ENCODE data around the gene COL5A2.

Gene COL5A2

DNA sequence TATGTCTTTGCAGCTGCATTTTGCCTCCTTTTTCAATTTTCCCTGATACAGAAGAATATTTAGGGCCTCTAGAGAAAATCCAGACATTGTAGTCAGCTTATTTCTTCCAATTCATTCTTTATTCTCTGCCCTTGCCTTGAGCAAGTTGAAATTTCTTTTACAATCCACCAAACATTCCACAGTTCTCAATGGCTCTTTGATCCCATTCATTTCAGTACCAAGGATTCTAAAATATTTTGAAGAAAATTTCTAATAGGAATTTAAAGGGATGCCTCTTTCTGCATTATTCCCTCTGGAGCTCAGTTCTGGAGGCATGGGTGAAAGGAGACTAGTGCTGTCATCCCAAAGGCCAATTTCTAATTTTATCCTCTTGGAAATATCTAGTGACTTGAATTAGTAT, 61.2 kb downstream of the COL5A2 start:
- no peak overlapping the region for H3K27ac Mint-ChIP-seq
- no peak overlapping the region for H3K4me3 Mint-ChIP-seq
- ATAC-seq (ENCODE audit: low read depth) (no peak), DNase-seq (ENCODE audit: low spot score in 2 of 2) (no peak)
- H3K9me3 Mint-ChIP-seq: no peaks in the 10 kb centered on the region
- no peaks in the 10 kb centered on the region for H3K4me1 Mint-ChIP-seq
- H3K36me3 Mint-ChIP-seq: no peaks in the 10 kb centered on the region
- H3K27me3 Mint-ChIP-seq: peaks cover 1% of the 10 kb centered on the region

DNA sequence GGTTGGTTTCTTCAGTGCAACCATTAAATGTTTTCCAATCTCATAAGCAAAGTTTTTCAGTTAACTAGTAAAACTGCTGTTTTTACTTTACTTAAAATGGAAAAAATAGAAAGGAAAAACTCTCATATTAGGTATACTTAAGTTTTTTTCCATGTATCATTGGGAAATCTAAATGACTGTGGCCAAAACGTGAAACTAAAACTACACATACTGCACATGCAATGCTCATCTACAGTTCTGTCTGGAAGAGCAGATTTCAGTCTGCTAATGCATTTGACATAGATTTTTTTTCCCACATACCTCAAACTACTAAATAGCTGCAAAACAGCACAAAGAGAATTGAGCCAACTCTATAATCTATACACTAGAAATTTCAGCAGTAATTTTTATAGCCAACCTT, 62.6 kb downstream of the COL5A2 start:
- Mint-ChIP-seq H3K36me3 (no peaks in the 10 kb centered on the region), H3K4me3 (no peak overlapping the region), H3K4me1 (no peaks in the 10 kb centered on the region)

DNA sequence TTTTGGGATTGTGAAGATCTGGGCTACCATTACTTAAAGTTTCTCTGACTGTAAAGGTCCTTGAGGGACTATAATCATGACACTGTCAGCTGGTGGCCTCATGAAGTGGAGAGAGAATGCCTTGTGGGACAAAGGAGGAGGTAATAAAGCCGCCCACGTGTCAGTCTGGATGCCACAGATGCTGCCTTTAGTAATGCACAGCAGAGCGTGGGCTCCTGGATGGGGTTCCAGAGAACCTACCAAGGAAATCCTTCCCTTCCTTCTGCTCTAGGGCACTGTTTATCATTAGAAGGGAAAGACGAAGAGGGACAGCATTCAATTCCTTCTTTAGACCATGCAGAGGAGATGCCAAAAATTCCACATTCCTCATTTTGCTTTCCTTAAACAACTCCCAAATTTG, 63.5 kb downstream of the COL5A2 start:
- no peak for DNase-seq (ENCODE audit: low spot score in 2 of 2)
- ATAC-seq (ENCODE audit: low read depth): no peak
- Mint-ChIP-seq H3K36me3 (no peaks in the 10 kb centered on the region), H3K27me3 (peaks cover 1% of the 10 kb centered on the region), H3K4me1 (no peaks in the 10 kb centered on the region), H3K27ac (no peak overlapping the region), H3K4me3 (no peak overlapping the region), H3K9me3 (no peaks in the 10 kb centered on the region)

More for the DNA sequence above, 62.6 kb downstream of the COL5A2 start:
- H3K27ac Mint-ChIP-seq: no peak overlapping the region
- H3K9me3 Mint-ChIP-seq: no peaks in the 10 kb centered on the region
- ATAC-seq (ENCODE audit: low read depth) (no peak), DNase-seq (ENCODE audit: low spot score in 2 of 2) (no peak)
- peaks cover 1% of the 10 kb centered on the region for H3K27me3 Mint-ChIP-seq

DNA sequence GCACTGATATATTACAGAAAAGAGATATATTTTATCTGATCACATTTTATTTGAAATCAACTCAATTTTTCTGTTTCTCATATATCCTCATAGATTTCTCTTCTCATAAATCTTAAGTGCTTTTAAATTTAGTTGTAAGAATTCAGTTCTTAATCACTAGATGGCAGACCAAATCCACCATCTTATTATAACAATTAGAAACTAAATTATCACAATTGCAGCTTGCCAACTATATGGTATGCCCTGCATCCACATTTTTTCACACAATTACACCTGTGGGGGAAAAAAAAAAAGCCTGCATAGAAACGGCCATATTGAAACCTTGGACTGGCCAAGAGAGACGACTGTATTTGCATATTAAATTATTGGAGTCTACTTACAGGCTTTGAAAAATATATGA, 64.4 kb downstream of the COL5A2 start:
- Mint-ChIP-seq H3K9me3 (no peaks in the 10 kb centered on the region), H3K36me3 (no peaks in the 10 kb centered on the region), H3K4me3 (no peak overlapping the region), H3K4me1 (no peaks in the 10 kb centered on the region), H3K27ac (no peak overlapping the region), H3K27me3 (peaks cover 1% of the 10 kb centered on the region)
- DNase-seq (ENCODE audit: low spot score in 2 of 2) (no peak), ATAC-seq (ENCODE audit: low read depth) (no peak)

DNA sequence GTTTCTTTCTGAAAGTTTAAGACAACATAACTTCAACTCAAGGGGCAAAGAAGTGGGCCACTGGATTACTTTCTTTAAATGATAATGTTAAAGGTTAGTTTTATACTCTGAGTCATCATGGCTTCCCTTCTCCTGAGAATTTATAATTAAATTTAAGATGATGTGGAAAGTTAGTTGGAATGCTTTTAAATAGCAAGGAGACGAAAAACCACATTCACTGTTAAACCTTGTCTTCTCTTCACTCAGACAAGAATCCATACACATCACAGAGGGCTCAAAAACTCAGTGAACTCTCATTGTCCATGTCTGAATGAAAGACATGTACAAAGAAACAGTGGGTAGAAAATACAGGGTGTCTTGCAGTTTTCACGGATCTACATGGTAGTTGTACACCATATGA, 65.6 kb downstream of the COL5A2 start:
- ATAC-seq (ENCODE audit: low read depth) (no peak), DNase-seq (ENCODE audit: low spot score in 2 of 2) (no peak)
- no peak overlapping the region for H3K4me3 Mint-ChIP-seq
- no peaks in the 10 kb centered on the region for H3K4me1 Mint-ChIP-seq
- no peaks in the 10 kb centered on the region for H3K9me3 Mint-ChIP-seq
- no peak overlapping the region for H3K27ac Mint-ChIP-seq
- peaks cover 1% of the 10 kb centered on the region for H3K27me3 Mint-ChIP-seq
- H3K36me3 Mint-ChIP-seq: no peaks in the 10 kb centered on the region

DNA sequence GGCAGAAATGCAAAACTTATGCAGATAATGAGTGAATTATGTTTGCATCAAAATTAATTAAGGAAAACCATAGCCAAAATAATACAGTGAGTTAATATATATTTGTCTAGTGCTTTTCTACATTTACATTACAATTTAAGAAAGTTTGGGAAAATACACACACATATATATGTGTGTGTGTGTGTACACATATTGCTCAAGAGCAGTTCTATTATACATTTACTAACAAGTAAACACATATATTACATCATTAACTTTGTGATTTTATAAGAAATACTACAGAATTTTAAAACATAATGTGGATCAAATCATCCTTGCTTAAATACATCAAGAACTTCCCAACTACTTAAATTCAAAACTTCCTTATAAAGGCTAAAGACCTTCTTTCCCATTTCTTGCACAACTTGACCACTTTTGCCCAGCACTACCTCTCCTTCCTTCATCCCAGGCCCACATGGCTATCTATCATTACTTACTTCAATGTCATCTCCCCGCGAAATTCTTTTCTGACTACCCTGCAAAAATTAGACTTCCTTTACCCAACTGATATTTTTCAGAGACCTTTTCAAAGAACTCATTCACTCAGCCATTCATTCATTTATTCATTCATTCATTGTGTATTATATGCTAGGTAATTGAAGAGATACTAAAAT, 68.4 kb downstream of the COL5A2 start:
- Mint-ChIP-seq H3K4me1 (no peaks in the 10 kb centered on the region), H3K36me3 (no peaks in the 10 kb centered on the region), H3K27ac (no peak overlapping the region), H3K4me3 (no peak overlapping the region), H3K27me3 (no peaks in the 10 kb centered on the region), H3K9me3 (no peaks in the 10 kb centered on the region)
- no peak for ATAC-seq (ENCODE audit: low read depth)
- DNase-seq (ENCODE audit: low spot score in 2 of 2): no peak

DNA sequence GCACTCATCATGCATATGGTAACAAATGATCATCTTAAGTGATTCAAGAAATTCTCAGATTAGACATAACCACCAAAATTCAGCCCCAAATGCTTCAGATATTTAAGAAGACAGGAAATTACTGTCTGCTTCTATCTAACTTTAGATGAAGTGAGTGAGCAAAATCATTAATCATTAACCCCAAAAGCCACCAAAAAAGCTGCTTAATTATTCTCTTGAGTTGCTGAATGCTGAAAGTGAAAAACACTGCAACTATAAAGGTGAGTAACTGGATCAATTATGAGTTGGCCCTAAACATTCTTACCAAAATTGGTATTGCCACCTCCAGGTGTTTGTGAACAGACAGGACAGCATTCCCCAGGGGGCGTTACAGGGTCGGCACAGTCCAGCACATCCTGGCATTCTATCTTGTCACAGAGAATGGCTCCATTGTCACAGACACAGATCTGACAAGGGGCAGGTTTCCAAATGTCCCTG, 69.6 kb downstream of the COL5A2 start:
- H3K9me3 Mint-ChIP-seq: no peaks in the 10 kb centered on the region
- DNase-seq (ENCODE audit: low spot score in 2 of 2) (no peak), ATAC-seq (ENCODE audit: low read depth) (no peak)
- no peaks in the 10 kb centered on the region for H3K4me1 Mint-ChIP-seq
- no peak overlapping the region for H3K4me3 Mint-ChIP-seq
- no peaks in the 10 kb centered on the region for H3K36me3 Mint-ChIP-seq
- H3K27me3 Mint-ChIP-seq: no peaks in the 10 kb centered on the region
- no peak overlapping the region for H3K27ac Mint-ChIP-seq

DNA sequence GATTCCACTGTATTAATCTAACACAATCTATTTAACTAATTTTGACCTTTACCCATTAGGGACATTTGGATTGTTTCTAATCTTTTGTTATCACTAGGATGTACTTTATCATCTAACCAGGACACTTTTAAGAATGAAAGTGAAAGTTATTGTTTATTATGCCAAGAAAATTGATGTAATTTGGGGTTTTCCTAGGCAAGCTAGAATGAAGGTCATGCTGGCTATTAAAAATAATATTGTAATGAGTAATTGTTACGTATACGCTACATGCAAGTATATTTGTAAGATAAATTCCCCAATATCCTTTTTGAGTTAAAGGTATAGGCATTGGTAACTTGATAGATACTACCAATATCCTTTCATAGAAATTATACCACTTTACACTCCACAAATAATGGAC, 74.6 kb downstream of the COL5A2 start:
- Mint-ChIP-seq H3K4me3 (no peak overlapping the region), H3K4me1 (no peaks in the 10 kb centered on the region), H3K9me3 (no peaks in the 10 kb centered on the region), H3K36me3 (no peaks in the 10 kb centered on the region), H3K27me3 (no peaks in the 10 kb centered on the region), H3K27ac (no peak overlapping the region)
- DNase-seq (ENCODE audit: low spot score in 2 of 2): no peak
- ATAC-seq (ENCODE audit: low read depth): no peak

DNA sequence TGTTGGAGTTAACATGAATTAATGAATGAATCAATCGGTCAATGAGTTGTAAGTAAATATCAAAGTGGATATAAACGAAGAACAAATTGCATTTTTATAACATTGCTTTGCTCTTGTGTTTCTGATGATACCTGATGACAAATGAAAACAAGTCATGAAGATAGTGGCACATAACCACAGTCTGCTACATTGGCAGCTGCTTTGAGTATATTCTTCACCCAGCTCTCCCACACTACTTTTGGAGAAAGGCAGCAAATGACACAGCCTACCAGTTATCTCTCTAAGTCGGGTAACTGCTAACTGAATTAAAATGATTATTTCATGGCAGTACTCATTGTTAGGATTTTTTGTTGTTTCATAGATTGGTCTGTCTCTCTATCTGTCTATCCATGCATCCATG, 76.8 kb downstream of the COL5A2 start:
- no peaks in the 10 kb centered on the region for H3K27me3 Mint-ChIP-seq

DNA sequence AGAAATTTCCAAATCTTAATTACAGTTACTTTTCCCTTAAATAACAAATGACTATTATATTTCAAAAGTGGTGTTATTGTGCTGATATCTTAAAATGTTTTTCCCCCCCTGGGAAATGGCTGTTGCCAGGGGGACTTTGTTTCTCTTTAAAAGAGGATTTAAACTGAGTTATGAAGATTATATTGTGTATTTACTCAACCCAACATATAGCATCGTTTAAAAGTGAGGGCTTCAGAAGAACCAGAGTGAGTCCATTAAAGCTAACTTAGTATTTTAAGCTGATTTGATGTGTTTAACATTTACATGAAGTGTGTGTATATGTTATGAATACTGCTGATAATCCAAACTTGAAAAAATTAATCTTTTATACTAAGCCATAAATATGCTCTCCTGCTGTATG, 81.6 kb downstream of the COL5A2 start:
- Mint-ChIP-seq H3K27me3 (no peaks in the 10 kb centered on the region), H3K27ac (no peak overlapping the region), H3K4me3 (no peak overlapping the region), H3K9me3 (no peaks in the 10 kb centered on the region), H3K4me1 (peaks cover 3% of the 10 kb centered on the region), H3K36me3 (no peaks in the 10 kb centered on the region)
- ATAC-seq (ENCODE audit: low read depth) (no peak), DNase-seq (ENCODE audit: low spot score in 2 of 2) (no peak)

More for the DNA sequence above, 76.8 kb downstream of the COL5A2 start:
- Mint-ChIP-seq H3K27ac (no peak overlapping the region), H3K4me3 (no peak overlapping the region), H3K4me1 (no peaks in the 10 kb centered on the region), H3K36me3 (no peaks in the 10 kb centered on the region), H3K9me3 (no peaks in the 10 kb centered on the region)
- DNase-seq (ENCODE audit: low spot score in 2 of 2) (no peak), ATAC-seq (ENCODE audit: low read depth) (no peak)

DNA sequence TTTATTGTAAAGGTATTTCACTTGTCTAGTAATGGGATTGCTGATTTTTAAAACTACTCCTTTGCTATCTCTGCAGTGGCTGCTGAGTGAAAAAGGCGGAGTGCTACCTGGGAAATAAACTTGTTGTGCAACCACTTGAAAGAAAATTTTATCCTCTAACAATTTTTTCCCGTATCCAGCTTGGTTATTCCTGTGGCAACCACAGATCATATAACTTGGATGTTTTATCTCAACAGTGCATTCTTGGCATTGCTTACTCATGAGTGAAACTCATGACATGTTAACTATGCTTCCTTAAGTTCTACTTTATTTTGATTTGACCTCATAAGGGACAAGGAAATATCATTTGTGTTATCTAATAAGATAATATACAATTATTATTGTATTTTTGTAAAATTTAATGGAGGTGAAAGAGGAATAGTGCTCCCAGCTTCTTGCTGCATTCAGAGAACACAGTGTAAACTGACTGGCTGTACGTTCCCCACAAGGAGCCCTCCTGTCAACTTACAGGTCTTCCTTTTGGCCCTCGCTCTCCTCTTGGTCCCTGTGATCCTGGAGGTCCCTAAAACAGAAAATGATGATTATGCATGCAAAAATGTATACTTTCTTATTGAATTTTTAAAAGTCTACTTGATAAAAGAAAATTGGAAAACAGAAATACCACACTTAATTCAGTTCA, 82.7 kb downstream of the COL5A2 start:
- Mint-ChIP-seq H3K27me3 (no peaks in the 10 kb centered on the region), H3K36me3 (no peaks in the 10 kb centered on the region), H3K27ac (no peak overlapping the region), H3K9me3 (no peaks in the 10 kb centered on the region), H3K4me1 (peaks cover 3% of the 10 kb centered on the region), H3K4me3 (no peak overlapping the region)
- ATAC-seq (ENCODE audit: low read depth) (no peak), DNase-seq (ENCODE audit: low spot score in 2 of 2) (no peak)

DNA sequence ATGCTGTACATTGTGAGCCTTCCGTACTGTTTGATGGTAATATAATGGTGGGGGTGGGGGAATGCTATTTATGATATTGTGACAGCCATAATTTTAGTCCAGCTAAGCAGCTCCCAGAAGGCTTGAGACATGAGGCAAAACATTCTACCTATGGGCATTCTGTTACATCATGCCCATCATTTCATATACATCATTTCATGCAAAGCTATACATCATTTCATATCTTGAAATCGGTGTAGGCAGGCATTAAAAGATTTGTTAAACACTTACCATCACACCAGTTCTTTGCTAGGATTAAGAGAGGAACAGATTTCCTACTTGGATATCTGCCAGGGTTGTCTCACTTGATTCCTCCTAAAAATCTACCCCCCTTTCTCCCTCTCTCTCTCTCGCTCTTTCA, 84.5 kb downstream of the COL5A2 start:
- no peak for ATAC-seq (ENCODE audit: low read depth)
- DNase-seq (ENCODE audit: low spot score in 2 of 2): no peak
- H3K27me3 Mint-ChIP-seq: no peaks in the 10 kb centered on the region
- H3K4me3 Mint-ChIP-seq: no peak overlapping the region
- H3K36me3 Mint-ChIP-seq: no peaks in the 10 kb centered on the region
- peaks cover 3% of the 10 kb centered on the region for H3K4me1 Mint-ChIP-seq
- H3K9me3 Mint-ChIP-seq: no peaks in the 10 kb centered on the region
- H3K27ac Mint-ChIP-seq: no peak overlapping the region

DNA sequence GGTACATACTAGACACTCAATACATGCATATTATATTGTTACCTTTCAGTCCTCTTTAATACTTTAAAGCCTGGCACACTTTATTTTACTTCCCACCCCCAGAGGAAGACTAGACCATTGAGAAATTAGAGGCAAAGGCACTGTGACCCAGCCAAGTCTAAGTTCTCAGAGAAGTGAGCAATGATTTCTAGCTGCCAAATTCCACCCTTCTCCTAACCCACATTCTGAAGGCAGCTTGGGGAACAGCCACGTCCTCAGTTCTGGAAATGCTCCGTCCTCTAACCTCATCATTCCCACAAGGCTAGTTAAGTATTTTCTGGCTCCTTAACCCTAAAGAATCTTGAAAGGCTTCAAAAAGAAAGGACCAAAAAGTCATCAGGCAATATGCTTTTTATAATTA, 86.6 kb downstream of the COL5A2 start:
- H3K4me1 Mint-ChIP-seq: peaks cover 3% of the 10 kb centered on the region
- DNase-seq (ENCODE audit: low spot score in 2 of 2) (no peak), ATAC-seq (ENCODE audit: low read depth) (no peak)
- H3K36me3 Mint-ChIP-seq: no peaks in the 10 kb centered on the region
- H3K27ac Mint-ChIP-seq: no peak overlapping the region
- no peaks in the 10 kb centered on the region for H3K27me3 Mint-ChIP-seq
- H3K4me3 Mint-ChIP-seq: no peak overlapping the region
- no peaks in the 10 kb centered on the region for H3K9me3 Mint-ChIP-seq

DNA sequence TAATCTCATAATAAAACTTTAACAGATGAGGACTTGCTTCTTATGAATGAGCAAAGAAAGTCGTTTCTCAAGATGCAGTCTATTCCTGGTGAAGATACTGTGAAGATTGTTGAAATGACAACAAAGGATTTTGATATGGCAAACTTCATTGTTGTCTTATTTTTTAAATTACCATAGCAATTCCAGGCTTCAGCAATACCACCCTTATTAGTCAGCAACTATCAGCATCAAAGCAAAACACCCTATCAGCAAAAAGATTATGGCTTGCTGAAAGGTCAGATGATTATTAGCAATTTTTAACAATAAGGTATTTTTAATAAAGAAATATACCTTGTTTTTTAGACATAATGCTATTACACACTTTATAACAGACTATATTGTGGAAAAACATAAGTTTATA, 88.3 kb downstream of the COL5A2 start:
- no peaks in the 10 kb centered on the region for H3K9me3 Mint-ChIP-seq
- H3K27ac Mint-ChIP-seq: no peak overlapping the region
- DNase-seq (ENCODE audit: low spot score in 2 of 2): no peak
- H3K4me3 Mint-ChIP-seq: no peak overlapping the region
- H3K4me1 Mint-ChIP-seq: peaks cover 3% of the 10 kb centered on the region
- no peaks in the 10 kb centered on the region for H3K27me3 Mint-ChIP-seq
- ATAC-seq (ENCODE audit: low read depth): no peak
- H3K36me3 Mint-ChIP-seq: no peaks in the 10 kb centered on the region

All from memory B cell (primary cell).